SU-DHL-6 (cell line): Measurements from ENCODE around the gene SMIM41.

ENCODE experiments used
- H2AFZ ChIP-seq: fragments of 200-600 bp; sonication (generic); 2 replicates; pipeline ENCODE4 v1.6.1; 2014; ENCODE audit warnings: low read depth, mild to moderate bottlenecking, moderate library complexity, mixed read lengths, antibody characterized with exemption, low read length; ENCODE audit not compliant: severe bottlenecking
- H3F3A ChIP-seq: fragments of 200-600 bp; shearing (Covaris generic); 2 replicates; pipeline ENCODE4 v1.6.0; 2016; ENCODE audit warnings: antibody characterized with exemption, mild to moderate bottlenecking; ENCODE audit not compliant: insufficient read depth
- H3K27ac ChIP-seq: fragments of 200-600 bp; sonication (generic); 2 replicates; pipeline ENCODE4 v1.5.1; 2016; ENCODE audit warnings: low read depth, mild to moderate bottlenecking, low read length, moderate library complexity, mixed read lengths
- H3K27me3 ChIP-seq: fragments of 200-600 bp; sonication (generic), shearing (Covaris generic); 2 replicates; pipeline ENCODE4 v1.6.0; 2014; ENCODE audit warnings: mild to moderate bottlenecking, low read length
- H3K36me3 ChIP-seq: fragments of 200-600 bp; sonication (generic); 2 replicates; pipeline ENCODE4 v1.6.1; 2014; ENCODE audit warnings: mild to moderate bottlenecking, low read length, mixed read lengths
- H3K4me2 ChIP-seq: fragments of 300-600, 200-600 bp; shearing (Covaris generic), sonication (generic); 2 replicates; pipeline ENCODE4 v1.6.0; 2014; ENCODE audit warnings: low read length, low read depth, mild to moderate bottlenecking; ENCODE audit not compliant: poor library complexity, severe bottlenecking
- H3K4me3 ChIP-seq: fragments of 200-600 bp; sonication (generic); 2 replicates; pipeline ENCODE4 v1.5.1; 2014; ENCODE audit warnings: antibody characterized with exemption, low read length, mild to moderate bottlenecking, mixed read lengths; ENCODE audit not compliant: insufficient read depth, poor library complexity, severe bottlenecking
- H3K79me2 ChIP-seq: fragments of 200-600 bp; sonication (generic); 2 replicates; pipeline ENCODE4 v1.6.1; 2014; ENCODE audit warnings: mild to moderate bottlenecking, low read length, moderate library complexity; ENCODE audit not compliant: insufficient read depth
- H3K9ac ChIP-seq: fragments of 200-600 bp; sonication (generic); 2 replicates; pipeline ENCODE4 v1.7.0; 2014; ENCODE audit warnings: mild to moderate bottlenecking, low read length
- H3K9me2 ChIP-seq: fragments of 200-600 bp; sonication (generic); replicated peaks from 2 replicates; pipeline ENCODE4 v1.6.1; 2014; ENCODE audit warnings: low read length; ENCODE audit not compliant: insufficient read depth
- H3K9me3 ChIP-seq: fragments of 200-600 bp; sonication (generic); 2 replicates; pipeline ENCODE4 v1.6.1; 2014; ENCODE audit warnings: low read length, mixed read lengths; ENCODE audit not compliant: insufficient read depth
- H4K20me1 ChIP-seq: fragments of 200-600 bp; sonication (generic); 2 replicates; pipeline ENCODE4 v1.6.1; 2014; ENCODE audit warnings: low read depth, mild to moderate bottlenecking, antibody characterized with exemption, low read length, moderate library complexity, mixed read lengths
- CTCF ChIP-seq: fragments of 200-600 bp; sonication (generic); IDR thresholded peaks from one replicate; pipeline ENCODE4 v1.5.1; 2017; ENCODE audit warnings: antibody characterized with exemption, mild to moderate bottlenecking, low read length, moderate library complexity; ENCODE audit not compliant: insufficient read depth, poor library complexity, severe bottlenecking
- EZH2phosphoT487 ChIP-seq: fragments of 200-600 bp; sonication (generic), shearing (Covaris generic); conservative IDR thresholded peaks from 2 replicates; pipeline ENCODE4 v1.6.1; 2018; ENCODE audit warnings: mild to moderate bottlenecking, antibody characterized with exemption, low read length, moderate library complexity, mixed read lengths

SMIM41 gene

GRCh38 chr12:52090291-52090690 lies 10.8 kb downstream of the SMIM41 start:
- TF ChIP-seq CTCF: no peak
- no peak for TF ChIP-seq EZH2phosphoT487
- Histone ChIP-seq H3K36me3 (no peaks in the 10 kb centered on the region), H3K4me2 (no peak overlapping the region), H4K20me1 (no peaks in the 10 kb centered on the region), H3K27me3 (no peaks in the 10 kb centered on the region), H2AFZ (no peak overlapping the region), H3F3A (no peaks in the 10 kb centered on the region), H3K27ac (no peak overlapping the region), H3K79me2 (no peaks in the 10 kb centered on the region), H3K9ac (no peak overlapping the region), H3K9me3 (no peaks in the 10 kb centered on the region), H3K4me3 (no peak overlapping the region), H3K9me2 (no peaks in the 10 kb centered on the region)

GRCh38 chr12:52091061-52091460 lies 11.6 kb downstream of the SMIM41 start:
- Histone ChIP-seq H3K27me3 (no peaks in the 10 kb centered on the region), H3K36me3 (no peaks in the 10 kb centered on the region), H3K9me3 (no peaks in the 10 kb centered on the region), H4K20me1 (no peaks in the 10 kb centered on the region), H3F3A (no peaks in the 10 kb centered on the region), H3K4me3 (no peak overlapping the region), H3K79me2 (no peaks in the 10 kb centered on the region), H2AFZ (no peak overlapping the region), H3K27ac (no peak overlapping the region), H3K9ac (no peak overlapping the region), H3K9me2 (no peaks in the 10 kb centered on the region), H3K4me2 (no peak overlapping the region)
- TF ChIP-seq EZH2phosphoT487 (no peak), CTCF (no peak)

GRCh38 chr12:52091869-52092268 lies 12.4 kb downstream of the SMIM41 start:
- Histone ChIP-seq H3K4me3 (no peak overlapping the region), H3K36me3 (no peaks in the 10 kb centered on the region), H3K27ac (no peak overlapping the region), H3K27me3 (no peaks in the 10 kb centered on the region), H3K79me2 (no peaks in the 10 kb centered on the region), H2AFZ (no peak overlapping the region), H4K20me1 (no peaks in the 10 kb centered on the region), H3K9ac (no peak overlapping the region), H3F3A (no peaks in the 10 kb centered on the region), H3K9me2 (no peaks in the 10 kb centered on the region), H3K9me3 (no peaks in the 10 kb centered on the region), H3K4me2 (no peak overlapping the region)
- TF ChIP-seq EZH2phosphoT487: no peak
- no peak for TF ChIP-seq CTCF
